Calu3 (cell line): ENCODE measurements around the gene MYH15. TPM values are rescaled to one million over a fixed set of nuclear protein-coding genes. Genes with fewer than 3 reads are reported as not detected.
"Not testable (repeated sequence)": the region's sequence is repeated elsewhere in the genome, so short reads cannot be mapped to it uniquely, and the experiment has no call there.

Experiments used
- BruUV-seq: library from RNA; stranded (reverse); fragments of 400-500 nt; replicated peaks from 2 replicates; lab custom pipeline; 2021; lab: Mats Ljungman, UMichigan
- CTCF ChIA-PET: fragments of 300-600 bp; sonication (Branson Sonifier 250); formaldehyde crosslinking; loops from one replicate; lab custom pipeline; 2022; ENCODE audit warnings: antibody characterized with exemption; lab: Charles Lee
- DNase-seq: peaks from one replicate; pipeline ENCODE4 v3.0.0; 2022
- H3K27ac Mint-ChIP-seq: one replicate; pipeline ENCODE4 v1.8.0; 2022; ENCODE audit warnings: mixed read lengths; ENCODE audit not compliant: unreplicated experiment
- H3K27me3 Mint-ChIP-seq: one replicate; pipeline ENCODE4 v1.8.0; 2022; ENCODE audit warnings: mixed read lengths; ENCODE audit not compliant: unreplicated experiment
- H3K36me3 Mint-ChIP-seq: one replicate; pipeline ENCODE4 v1.8.0; 2022; ENCODE audit warnings: mild to moderate bottlenecking, moderate library complexity, mixed read lengths; ENCODE audit not compliant: insufficient read depth, unreplicated experiment
- H3K4me1 Mint-ChIP-seq: one replicate; pipeline ENCODE4 v1.8.0; 2022; ENCODE audit warnings: mild to moderate bottlenecking, low read depth, mixed read lengths; ENCODE audit not compliant: unreplicated experiment
- H3K4me3 Mint-ChIP-seq: one replicate; pipeline ENCODE4 v1.8.0; 2022; ENCODE audit warnings: mild to moderate bottlenecking, low read depth, moderate library complexity, mixed read lengths; ENCODE audit not compliant: unreplicated experiment
- H3K9me3 Mint-ChIP-seq: one replicate; pipeline ENCODE4 v1.8.0; 2022; ENCODE audit warnings: low read depth, mixed read lengths; ENCODE audit not compliant: unreplicated experiment
- CTCF ChIP-seq: fragments of 200-600 bp; IDR thresholded peaks from one replicate; pipeline ENCODE4 v1.8.0; 2022; ENCODE audit warnings: antibody characterized with exemption; ENCODE audit not compliant: unreplicated experiment
- intact Hi-C: fragments of 100-400 bp; cut with micrococcal nuclease; formaldehyde crosslinking; loops from one replicate; pipeline ENCODE4 v1.10.0; 2022; ENCODE audit not compliant: unreplicated experiment
- total RNA-seq: library from RNA; stranded (reverse); gene quantifications from 2 replicates; pipeline ENCODE4 v1.2.3, GENCODE V29; 2022

MYH15 gene
- total RNA-seq, 1 experiment from 2014 or later = 0.35 TPM

- DNase-seq = no peak
- no peak overlapping the region for H3K27ac Mint-ChIP-seq
- H3K4me1 Mint-ChIP-seq = peaks cover 7% of the 10 kb centered on the region
- no peak overlapping the region for H3K4me3 Mint-ChIP-seq
- intact Hi-C loops = no loop called here
- no TSS peak for BruUV-seq
- CTCF ChIA-PET = interaction anchor here (0.5 kb wide), 1 partner anchor 169 kb away, joined by 3 read pairs; no protein-coding TSS in a partner anchor
- no peaks in the 10 kb centered on the region for H3K36me3 Mint-ChIP-seq
- no peaks in the 10 kb centered on the region for H3K27me3 Mint-ChIP-seq
- no peak for TF ChIP-seq CTCF
- H3K9me3 Mint-ChIP-seq = no peaks in the 10 kb centered on the region
Observed at GRCh38 chr3:108387063-108387462, 123.3 kb downstream of the MYH15 start.

DNA sequence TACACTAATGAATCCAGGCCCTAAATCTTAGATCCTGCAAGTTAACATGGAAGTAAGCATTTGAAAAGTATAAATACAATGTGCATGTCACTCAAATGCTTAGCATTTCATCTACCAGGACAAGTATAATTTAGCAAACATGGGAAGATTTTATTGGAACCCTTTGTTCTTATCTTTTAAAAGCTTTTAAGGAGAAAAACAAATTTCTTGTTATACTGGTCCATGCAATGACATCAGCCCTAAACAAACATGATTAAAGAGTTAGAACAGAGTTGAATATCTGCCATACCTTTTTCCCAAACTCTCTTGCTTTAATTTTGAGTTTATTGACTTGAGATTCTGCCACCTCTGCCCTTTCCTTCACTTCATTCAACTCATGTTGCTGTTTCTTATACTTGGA lies 127.1 kb downstream of the MYH15 start:
- no TSS peak for BruUV-seq
- Mint-ChIP-seq H3K9me3 (no peaks in the 10 kb centered on the region), H3K27me3 (no peaks in the 10 kb centered on the region), H3K4me1 (no peaks in the 10 kb centered on the region), H3K36me3 (no peaks in the 10 kb centered on the region), H3K27ac (no peak overlapping the region), H3K4me3 (no peak overlapping the region)
- no peak for DNase-seq
- TF ChIP-seq CTCF = no peak
- intact Hi-C loops = no loop called here
- CTCF ChIA-PET = no interaction called here

DNA sequence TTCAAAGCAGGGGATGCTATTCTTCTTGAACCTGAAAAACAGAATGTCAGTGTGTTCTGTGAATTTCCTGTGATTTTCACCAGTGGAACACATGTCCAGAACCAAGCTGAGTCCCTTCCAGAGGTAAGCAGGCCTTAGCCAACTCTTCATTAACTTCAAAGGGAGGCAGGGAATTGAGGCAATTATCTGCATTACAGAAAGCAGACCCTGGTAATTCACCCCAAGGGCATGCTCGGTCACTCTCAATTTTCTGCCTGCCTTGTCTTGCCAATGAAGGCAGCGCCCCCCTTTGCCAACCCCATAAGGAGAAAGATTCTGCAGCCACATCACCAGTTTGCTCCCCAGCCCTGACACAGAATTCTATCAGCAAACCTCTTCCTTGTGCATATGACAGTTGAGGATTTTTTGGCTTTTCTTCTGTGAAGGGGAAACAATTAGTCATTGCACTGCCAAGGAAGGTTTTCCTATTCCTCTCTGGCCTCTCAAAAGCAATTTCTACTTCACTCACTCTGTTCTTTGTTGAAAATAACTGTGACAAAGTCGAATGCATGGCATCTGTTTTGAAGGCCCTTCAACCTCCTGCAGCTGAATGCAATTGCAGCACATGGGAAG lies 128.8 kb downstream of the MYH15 start:
- Mint-ChIP-seq H3K4me3 (no peak overlapping the region), H3K9me3 (no peaks in the 10 kb centered on the region), H3K27ac (no peak overlapping the region), H3K36me3 (no peaks in the 10 kb centered on the region), H3K4me1 (no peaks in the 10 kb centered on the region), H3K27me3 (no peaks in the 10 kb centered on the region)
- intact Hi-C loops = no loop called here
- CTCF ChIA-PET = no interaction called here
- TF ChIP-seq CTCF = no peak
- DNase-seq = no peak
- no TSS peak for BruUV-seq

GRCh38 chr3:108380128-108380795 lies 130.1 kb downstream of the MYH15 start:
- H3K4me3 Mint-ChIP-seq = no peak overlapping the region
- intact Hi-C loops = no loop called here
- CTCF ChIA-PET = no interaction called here
- no peaks in the 10 kb centered on the region for H3K27me3 Mint-ChIP-seq
- H3K9me3 Mint-ChIP-seq = no peaks in the 10 kb centered on the region
- BruUV-seq = no TSS peak
- H3K27ac Mint-ChIP-seq = no peak overlapping the region
- no peaks in the 10 kb centered on the region for H3K4me1 Mint-ChIP-seq
- no peak for TF ChIP-seq CTCF
- H3K36me3 Mint-ChIP-seq = no peaks in the 10 kb centered on the region
- no peak for DNase-seq

DNA sequence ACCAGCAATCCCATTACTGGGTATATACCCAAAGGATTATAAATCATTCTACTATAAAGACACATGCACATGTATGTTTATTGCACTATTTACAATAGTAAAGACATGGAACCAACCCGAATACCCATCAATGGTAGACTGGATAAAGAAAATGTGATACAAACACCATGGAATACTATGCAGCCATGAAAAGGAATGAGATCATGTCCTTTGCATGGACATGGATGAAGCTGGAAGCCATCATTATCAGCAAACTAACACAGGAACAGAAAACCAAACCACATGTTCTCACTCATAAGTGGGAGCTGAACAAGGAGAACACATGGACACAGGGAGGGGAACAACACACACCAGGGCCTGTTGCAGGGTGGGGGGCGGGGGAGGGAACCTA lies 131.4 kb downstream of the MYH15 start:
- H3K4me1 Mint-ChIP-seq, intact Hi-C loops, CTCF ChIA-PET, H3K9me3 Mint-ChIP-seq, H3K27ac Mint-ChIP-seq, DNase-seq, H3K4me3 Mint-ChIP-seq, H3K36me3 Mint-ChIP-seq, H3K27me3 Mint-ChIP-seq, BruUV-seq: not testable (repeated sequence)
